ENCODE measurements around the gene KRTAP10-1.

The KRTAP10-1 gene

GRCh38 chr21:44515359-44516165, 24.4 kb downstream of the KRTAP10-1 start:
- no peak for DNase-seq (ENCODE audit: low read depth)
- TF ChIP-seq CTCF (conservative IDR thresholded peaks at IDR 0.05; ENCODE audit: low read length) = no peak
- no peak overlapping the region for H3K4me3 ChIP-seq (ENCODE audit: low read length)

GRCh38 chr21:44514746-44515358, 25.1 kb downstream of the KRTAP10-1 start:
- H3K4me3 ChIP-seq (ENCODE audit: low read length) = no peak overlapping the region
- TF ChIP-seq CTCF (conservative IDR thresholded peaks at IDR 0.05; ENCODE audit: low read length) = no peak
- DNase-seq (ENCODE audit: low read depth) = no peak

- TF ChIP-seq CTCF (conservative IDR thresholded peaks at IDR 0.05; ENCODE audit: low read length) = no peak
- DNase-seq (ENCODE audit: low read depth) = no peak
- H3K4me3 ChIP-seq (ENCODE audit: low read length) = no peak overlapping the region
These were observed 25.8 kb downstream of the KRTAP10-1 start for GRCh38 chr21:44514218-44514520.

GRCh38 chr21:44513389-44514217, 26.4 kb downstream of the KRTAP10-1 start:
- no peak for DNase-seq (ENCODE audit: low read depth)
- no peak overlapping the region for H3K4me3 ChIP-seq (ENCODE audit: low read length)
- no peak for TF ChIP-seq CTCF (conservative IDR thresholded peaks at IDR 0.05; ENCODE audit: low read length)

GRCh38 chr21:44512496-44513388, 27.3 kb downstream of the KRTAP10-1 start:
- TF ChIP-seq CTCF (conservative IDR thresholded peaks at IDR 0.05; ENCODE audit: low read length) = no peak
- no peak overlapping the region for H3K4me3 ChIP-seq (ENCODE audit: low read length)
- DNase-seq (ENCODE audit: low read depth) = no peak

- no peak for TF ChIP-seq CTCF (conservative IDR thresholded peaks at IDR 0.05; ENCODE audit: low read length)
- no peak overlapping the region for H3K4me3 ChIP-seq (ENCODE audit: low read length)
- no peak for DNase-seq (ENCODE audit: low read depth)
These were observed 28.1 kb downstream of the KRTAP10-1 start for GRCh38 chr21:44511938-44512275.
